Transverse colon (tissue), 4 donors: ENCODE results near the gene PITX3.

ENCODE experiments used
- EP300 ChIP-seq: sonication (generic); formaldehyde crosslinking; IDR thresholded peaks from one replicate; pipeline ENCODE4 v1.6.1; 2017; ENCODE audit warnings: antibody characterized with exemption, low read depth
- POLR2A ChIP-seq: fragments of 450-650 bp; IDR thresholded peaks from one replicate; pipeline ENCODE4 v1.6.1; 2016; ENCODE audit warnings: antibody characterized with exemption, mild to moderate bottlenecking, moderate library complexity
- POLR2AphosphoS5 ChIP-seq, 3 donors: sonication (generic); formaldehyde crosslinking; IDR thresholded peaks; one replicate each; pipeline ENCODE4 v1.6.1; 2016; ENCODE audit warnings: antibody characterized with exemption in 3 of 3
- TF ChIP-seq, protein P1 (sequence below), 5 experiments: fragments of 200-600 bp in 3 of 5; fragments of 450-650 bp in 2 of 5; sonication (generic) in 3 of 5; IDR thresholded peaks; 1 replicate in 2 of 5; 2 replicates in 3 of 5; pipeline ENCODE4 v1.5.1; 2016 to 2017; ENCODE audit warnings: antibody characterized with exemption in 5 of 5, inconsistent platforms in 3 of 5, mild to moderate bottlenecking in 2 of 5, moderate library complexity in 1 of 5

DNA sequence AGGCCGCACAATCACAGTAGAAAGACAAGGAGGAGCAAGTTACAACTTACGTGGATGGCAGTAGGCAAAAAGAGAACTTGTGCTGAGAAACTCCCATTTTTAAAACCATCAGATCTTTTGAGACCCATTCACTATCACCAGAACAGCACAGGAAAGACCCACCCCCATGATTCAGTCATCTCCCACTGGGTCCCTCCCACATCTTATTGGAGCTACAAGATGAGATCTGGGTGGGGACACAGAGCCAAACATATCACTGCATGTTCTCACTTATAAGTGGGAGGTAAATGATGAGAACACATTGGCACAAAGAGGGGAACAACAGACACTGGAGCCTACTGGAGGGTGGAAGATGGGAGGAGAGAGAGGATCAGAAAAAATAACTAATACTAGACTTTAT is 56.7 kb downstream of the PITX3 start:
- TF ChIP-seq, protein P1, sequence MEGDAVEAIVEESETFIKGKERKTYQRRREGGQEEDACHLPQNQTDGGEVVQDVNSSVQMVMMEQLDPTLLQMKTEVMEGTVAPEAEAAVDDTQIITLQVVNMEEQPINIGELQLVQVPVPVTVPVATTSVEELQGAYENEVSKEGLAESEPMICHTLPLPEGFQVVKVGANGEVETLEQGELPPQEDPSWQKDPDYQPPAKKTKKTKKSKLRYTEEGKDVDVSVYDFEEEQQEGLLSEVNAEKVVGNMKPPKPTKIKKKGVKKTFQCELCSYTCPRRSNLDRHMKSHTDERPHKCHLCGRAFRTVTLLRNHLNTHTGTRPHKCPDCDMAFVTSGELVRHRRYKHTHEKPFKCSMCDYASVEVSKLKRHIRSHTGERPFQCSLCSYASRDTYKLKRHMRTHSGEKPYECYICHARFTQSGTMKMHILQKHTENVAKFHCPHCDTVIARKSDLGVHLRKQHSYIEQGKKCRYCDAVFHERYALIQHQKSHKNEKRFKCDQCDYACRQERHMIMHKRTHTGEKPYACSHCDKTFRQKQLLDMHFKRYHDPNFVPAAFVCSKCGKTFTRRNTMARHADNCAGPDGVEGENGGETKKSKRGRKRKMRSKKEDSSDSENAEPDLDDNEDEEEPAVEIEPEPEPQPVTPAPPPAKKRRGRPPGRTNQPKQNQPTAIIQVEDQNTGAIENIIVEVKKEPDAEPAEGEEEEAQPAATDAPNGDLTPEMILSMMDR (IDR thresholded peaks at IDR 0.05) = no peak
- no peak for TF ChIP-seq POLR2A
- no peak for TF ChIP-seq EP300
- TF ChIP-seq POLR2AphosphoS5 (IDR thresholded peaks at IDR 0.05) = no peak
